ENCODE results near the gene FAM50A. TPM values are rescaled to one million over a fixed set of nuclear protein-coding genes. Genes with fewer than 3 reads are reported as not detected.

The FAM50A gene
- polyA plus RNA-seq, 1 donor from 2014 or later: 68.3 TPM

DNA sequence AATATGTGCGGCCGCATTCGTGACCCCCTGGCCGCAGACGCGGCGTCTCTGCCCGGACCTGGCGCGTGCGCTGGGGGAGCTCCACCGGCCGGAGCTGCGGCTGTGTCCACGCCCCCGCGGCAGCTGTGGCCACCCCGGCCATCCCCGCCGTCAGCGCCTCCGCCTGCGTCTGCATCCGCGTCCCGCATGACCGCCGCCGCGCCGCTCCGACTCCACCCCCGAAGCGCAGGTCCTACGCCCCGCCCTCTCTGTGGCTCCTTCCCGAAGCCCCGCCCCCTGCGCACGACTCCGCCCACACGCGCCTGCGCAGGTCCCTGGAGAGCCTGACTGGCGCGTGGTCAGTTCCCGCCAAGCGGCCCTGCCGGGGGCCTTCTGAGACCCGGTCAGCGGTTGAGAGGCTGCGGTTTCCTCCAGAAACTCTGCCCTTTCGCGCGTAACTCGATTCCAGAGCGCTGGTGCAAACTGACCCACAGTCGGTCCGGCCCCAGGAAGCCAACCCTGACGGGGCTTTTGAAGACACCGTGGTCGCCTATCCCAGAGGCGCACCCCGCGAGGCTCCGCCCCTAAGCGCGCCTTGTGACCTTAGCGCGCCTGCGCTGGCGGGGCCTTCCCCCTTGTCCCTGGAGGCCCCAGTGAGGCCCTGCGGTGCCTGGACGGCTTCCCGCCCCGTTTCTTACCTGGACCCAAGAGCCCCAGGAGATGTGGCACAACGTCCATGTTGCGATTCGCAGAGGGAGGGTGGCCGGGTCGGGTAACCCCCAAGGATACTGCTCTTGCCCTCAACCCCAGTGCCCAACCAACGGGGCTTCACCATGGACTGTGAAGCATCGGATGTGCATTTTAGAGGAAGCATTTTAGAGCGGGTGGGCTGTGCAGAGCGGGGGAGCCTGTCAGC lies 35.0 kb downstream of the FAM50A start, which contains the start of gene LAGE3:
LAGE3 (minus strand) TSS at position 554 of the 895 bp plus-strand sequence; CDS start at position 188, 366 bp downstream.
- Histone ChIP-seq H3K27ac (ENCODE audit: low read length) (peak within 1 kb of the TSS; percentile 20), H3K9me3 (ENCODE audit: low read length) (no peaks in the 10 kb centered on the region), H2AFZ (ENCODE audit: low read depth, low read length) (no peak within 1 kb of the TSS), H3K36me3 (ENCODE audit: insufficient read depth, low read length) (no peaks in the 10 kb centered on the region), H3K4me2 (ENCODE audit: low read length) (no peak within 1 kb of the TSS), H3K27me3 (ENCODE audit: insufficient read depth, low read depth, low read length) (no peaks in the 10 kb centered on the region), H3F3A (ENCODE audit: insufficient read depth, low read length, poor library complexity, severe bottlenecking) (no peaks in the 10 kb centered on the region), H3K79me2 (replicated peaks; ENCODE audit: insufficient read depth, low read length) (no peaks in the 10 kb centered on the region), H3K9me2 (ENCODE audit: insufficient read depth, low read length) (no peaks in the 10 kb centered on the region), H3K4me3 (ENCODE audit: low read length) (peak within 1 kb of the TSS; percentile 68), H4K20me1 (ENCODE audit: insufficient read depth) (no peaks in the 10 kb centered on the region), H3K9ac (ENCODE audit: low read length) (peak within 1 kb of the TSS; percentile 69)
- TF ChIP-seq POLR2AphosphoS5 (IDR thresholded peaks at IDR 0.05) (peak; percentile 73), MXI1 (conservative IDR thresholded peaks at IDR 0.05; ENCODE audit: poor library complexity, severe bottlenecking) (peak; percentile 53), RAD21 (conservative IDR thresholded peaks at IDR 0.05) (no peak)

DNA sequence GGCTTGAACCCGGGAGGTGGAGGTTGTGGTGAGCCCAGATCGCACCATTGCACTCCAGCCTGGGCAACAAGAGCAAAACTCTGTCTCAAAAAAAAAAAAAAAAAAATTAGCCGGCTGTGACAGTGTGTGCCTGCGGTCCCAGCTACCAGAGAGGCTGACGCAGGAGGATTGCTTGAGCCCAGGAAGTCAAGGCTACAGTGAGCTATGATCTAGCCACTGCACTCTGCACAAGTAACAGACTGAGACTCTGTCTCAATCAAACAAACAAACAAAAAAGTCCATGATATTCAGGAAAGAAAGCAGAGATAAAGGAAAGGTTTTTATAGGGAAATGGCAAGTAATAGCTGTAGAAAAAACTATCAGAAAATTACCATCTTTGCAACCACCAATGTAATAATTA lies 37.3 kb downstream of the FAM50A start:
- Histone ChIP-seq H3K9me2 (ENCODE audit: insufficient read depth, low read length) (no peaks in the 10 kb centered on the region), H3K27ac (ENCODE audit: low read length) (no peak overlapping the region), H3F3A (ENCODE audit: insufficient read depth, low read length, poor library complexity, severe bottlenecking) (no peaks in the 10 kb centered on the region), H3K79me2 (replicated peaks; ENCODE audit: insufficient read depth, low read length) (no peaks in the 10 kb centered on the region), H3K27me3 (ENCODE audit: insufficient read depth, low read depth, low read length) (no peaks in the 10 kb centered on the region), H2AFZ (ENCODE audit: low read depth, low read length) (no peak overlapping the region), H3K4me2 (ENCODE audit: low read length) (no peak overlapping the region), H3K9ac (ENCODE audit: low read length) (no peak overlapping the region), H4K20me1 (ENCODE audit: insufficient read depth) (no peaks in the 10 kb centered on the region), H3K36me3 (ENCODE audit: insufficient read depth, low read length) (no peaks in the 10 kb centered on the region), H3K4me3 (ENCODE audit: low read length) (no peak overlapping the region), H3K9me3 (ENCODE audit: low read length) (no peaks in the 10 kb centered on the region)
- TF ChIP-seq REST (IDR thresholded peaks at IDR 0.05; ENCODE audit: borderline replicate concordance) (no peak), MXI1 (conservative IDR thresholded peaks at IDR 0.05; ENCODE audit: poor library complexity, severe bottlenecking) (no peak), EZH2 (IDR thresholded peaks at IDR 0.05; ENCODE audit: borderline replicate concordance, insufficient read depth, low read length, poor library complexity, severe bottlenecking) (no peak), RAD21 (conservative IDR thresholded peaks at IDR 0.05) (no peak), TAF1 (IDR thresholded peaks at IDR 0.05; ENCODE audit: low read depth) (no peak), SMC3 (conservative IDR thresholded peaks at IDR 0.05; ENCODE audit: poor library complexity) (no peak), EP300 (conservative IDR thresholded peaks at IDR 0.05; ENCODE audit: poor library complexity, severe bottlenecking) (no peak), POLR2AphosphoS5 (IDR thresholded peaks at IDR 0.05) (no peak)
- TF ChIP-seq, protein P1, sequence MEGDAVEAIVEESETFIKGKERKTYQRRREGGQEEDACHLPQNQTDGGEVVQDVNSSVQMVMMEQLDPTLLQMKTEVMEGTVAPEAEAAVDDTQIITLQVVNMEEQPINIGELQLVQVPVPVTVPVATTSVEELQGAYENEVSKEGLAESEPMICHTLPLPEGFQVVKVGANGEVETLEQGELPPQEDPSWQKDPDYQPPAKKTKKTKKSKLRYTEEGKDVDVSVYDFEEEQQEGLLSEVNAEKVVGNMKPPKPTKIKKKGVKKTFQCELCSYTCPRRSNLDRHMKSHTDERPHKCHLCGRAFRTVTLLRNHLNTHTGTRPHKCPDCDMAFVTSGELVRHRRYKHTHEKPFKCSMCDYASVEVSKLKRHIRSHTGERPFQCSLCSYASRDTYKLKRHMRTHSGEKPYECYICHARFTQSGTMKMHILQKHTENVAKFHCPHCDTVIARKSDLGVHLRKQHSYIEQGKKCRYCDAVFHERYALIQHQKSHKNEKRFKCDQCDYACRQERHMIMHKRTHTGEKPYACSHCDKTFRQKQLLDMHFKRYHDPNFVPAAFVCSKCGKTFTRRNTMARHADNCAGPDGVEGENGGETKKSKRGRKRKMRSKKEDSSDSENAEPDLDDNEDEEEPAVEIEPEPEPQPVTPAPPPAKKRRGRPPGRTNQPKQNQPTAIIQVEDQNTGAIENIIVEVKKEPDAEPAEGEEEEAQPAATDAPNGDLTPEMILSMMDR (IDR thresholded peaks at IDR 0.05; ENCODE audit: poor library complexity, severe bottlenecking): no peak
